Lower leg skin (tissue), 4 donors: ENCODE measurements around the gene SESN1. TPM values are rescaled to one million over a fixed set of nuclear protein-coding genes. Genes with fewer than 3 reads are reported as not detected.
"Not testable (repeated sequence)": the region's sequence is repeated elsewhere in the genome, so short reads cannot be mapped to it uniquely, and the experiment has no call there.

Experiments used
- DNase-seq, 2 donors: peaks; one replicate each; pipeline ENCODE4 v3.0.0-alpha.2; 2019; ENCODE audit warnings: low spot score in 2 of 2
- H3K4me3 ChIP-seq: fragments of 200-600 bp; sonication (generic); 2 replicates; pipeline ENCODE4 v1.5.1; 2017; ENCODE audit warnings: mild to moderate bottlenecking, low read depth; ENCODE audit not compliant: poor library complexity, severe bottlenecking
- POLR2A ChIP-seq, 2 donors: fragments of 450-650 bp; IDR thresholded peaks; one replicate each; pipeline ENCODE4 v1.6.1; 2016 to 2017; ENCODE audit warnings: antibody characterized with exemption in 2 of 2, mild to moderate bottlenecking in 1 of 2, moderate library complexity in 1 of 2
- WGBS, 2 donors: methylation state at CpG; one replicate each; pipeline ENCODE4 v1.1.5; 2018; 5-methylcytosine and 5-hydroxymethylcytosine counted together
- intact Hi-C: fragments of 100-400 bp; cut with DNase I; formaldehyde crosslinking; loops from one replicate; pipeline ENCODE4 v1.15.0; 2023; ENCODE audit warnings: low total_unique reads
- total RNA-seq, 4 donors: library from RNA; depleted of rRNA; stranded (reverse); fragments of >200 nt; gene quantifications; one replicate each; pipeline ENCODE4 v1.1.0, GENCODE V29; 2016
- TF ChIP-seq, protein P1 (sequence below), 3 donors: fragments of 450-650 bp; IDR thresholded peaks; one replicate each; pipeline ENCODE4 v1.5.1; 2016; ENCODE audit warnings: antibody characterized with exemption in 3 of 3, mild to moderate bottlenecking in 3 of 3, moderate library complexity in 2 of 3

SESN1 gene
- 100 to 1,000 TPM in 3 of 4 donors, 10 to 100 TPM in 1; 47.9 to 165 (median 110) TPM for total RNA-seq

GRCh38 chr6:109094416-109095035 lies at the start of gene SESN1:
Gene SESN1 (minus strand): TSS chr6:109094846. CDS start chr6:109094073, 773 bp downstream.
- WGBS, 2 donors, result 0 to 1% methylated on average over 26 to 46 of the region's 62 CpGs
- intact Hi-C loops, result no loop called here
- TF ChIP-seq POLR2A (IDR thresholded peaks at IDR 0.05), result no peak
- DNase-seq, result peak; percentile 91 to 98
- H3K4me3 ChIP-seq, result peak within 1 kb of the TSS; percentile 76

DNA sequence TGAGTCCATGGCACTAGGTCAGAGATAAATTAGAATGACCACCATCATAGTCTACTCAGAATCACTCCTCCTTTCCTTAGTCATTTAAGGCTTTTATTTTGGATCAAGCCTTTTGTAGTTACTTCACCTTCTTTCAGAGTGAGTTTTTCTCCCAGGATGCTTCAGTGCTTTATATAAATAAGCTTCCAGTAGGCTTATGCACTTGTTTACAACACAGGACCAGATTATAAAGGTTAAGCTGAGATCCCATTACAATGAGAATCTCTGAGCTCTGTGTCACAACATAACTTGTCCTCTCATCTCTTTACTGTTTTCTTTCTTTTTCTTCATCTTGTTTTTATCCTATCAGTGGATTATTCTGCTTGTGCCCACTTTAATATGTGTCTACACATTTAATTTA lies 48.5 kb upstream of the SESN1 start:
- intact Hi-C loops, result no loop called here
- no peak overlapping the region for H3K4me3 ChIP-seq
- no peak for DNase-seq
- TF ChIP-seq, protein P1, sequence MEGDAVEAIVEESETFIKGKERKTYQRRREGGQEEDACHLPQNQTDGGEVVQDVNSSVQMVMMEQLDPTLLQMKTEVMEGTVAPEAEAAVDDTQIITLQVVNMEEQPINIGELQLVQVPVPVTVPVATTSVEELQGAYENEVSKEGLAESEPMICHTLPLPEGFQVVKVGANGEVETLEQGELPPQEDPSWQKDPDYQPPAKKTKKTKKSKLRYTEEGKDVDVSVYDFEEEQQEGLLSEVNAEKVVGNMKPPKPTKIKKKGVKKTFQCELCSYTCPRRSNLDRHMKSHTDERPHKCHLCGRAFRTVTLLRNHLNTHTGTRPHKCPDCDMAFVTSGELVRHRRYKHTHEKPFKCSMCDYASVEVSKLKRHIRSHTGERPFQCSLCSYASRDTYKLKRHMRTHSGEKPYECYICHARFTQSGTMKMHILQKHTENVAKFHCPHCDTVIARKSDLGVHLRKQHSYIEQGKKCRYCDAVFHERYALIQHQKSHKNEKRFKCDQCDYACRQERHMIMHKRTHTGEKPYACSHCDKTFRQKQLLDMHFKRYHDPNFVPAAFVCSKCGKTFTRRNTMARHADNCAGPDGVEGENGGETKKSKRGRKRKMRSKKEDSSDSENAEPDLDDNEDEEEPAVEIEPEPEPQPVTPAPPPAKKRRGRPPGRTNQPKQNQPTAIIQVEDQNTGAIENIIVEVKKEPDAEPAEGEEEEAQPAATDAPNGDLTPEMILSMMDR (IDR thresholded peaks at IDR 0.05), result no peak
- TF ChIP-seq POLR2A (IDR thresholded peaks at IDR 0.05), result no peak

- intact Hi-C loops, H3K4me3 ChIP-seq, DNase-seq: not testable (repeated sequence)
These were observed 47.4 kb upstream of the SESN1 start for GRCh38 chr6:109142067-109142466.

- DNase-seq, result no peak
- intact Hi-C loops, result no loop called here
- no peak overlapping the region for H3K4me3 ChIP-seq
- WGBS, 2 donors, result 88 to 90% methylated on average over 6 of the region's 6 CpGs
- no peak for TF ChIP-seq POLR2A (IDR thresholded peaks at IDR 0.05)
- TF ChIP-seq, protein P1 (IDR thresholded peaks at IDR 0.05), result no peak
These were observed 44.5 kb upstream of the SESN1 start for GRCh38 chr6:109139109-109139508.

DNA sequence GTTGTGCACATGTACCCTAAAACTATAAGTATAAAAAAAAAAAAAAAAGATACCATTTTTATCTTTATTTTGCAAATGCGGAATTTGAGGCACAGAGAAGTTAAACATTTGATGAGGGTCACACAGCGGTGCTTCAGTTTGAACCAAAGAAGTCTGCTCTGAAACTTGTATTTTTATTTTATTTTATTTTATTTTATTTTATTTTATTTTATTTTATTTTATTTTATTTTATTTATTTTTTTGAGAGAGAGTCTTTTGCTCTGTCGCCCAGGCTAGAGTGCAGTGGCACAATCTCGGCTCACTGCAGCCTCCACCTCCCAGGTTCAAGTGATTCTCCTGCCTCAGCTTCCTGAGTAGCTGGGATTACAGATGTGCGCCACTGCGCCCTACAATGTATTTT lies 41.9 kb upstream of the SESN1 start:
- DNase-seq, intact Hi-C loops, H3K4me3 ChIP-seq: not testable (repeated sequence)
- WGBS, 2 donors, result 94 to 98% methylated on average over 6 of the region's 6 CpGs

DNA sequence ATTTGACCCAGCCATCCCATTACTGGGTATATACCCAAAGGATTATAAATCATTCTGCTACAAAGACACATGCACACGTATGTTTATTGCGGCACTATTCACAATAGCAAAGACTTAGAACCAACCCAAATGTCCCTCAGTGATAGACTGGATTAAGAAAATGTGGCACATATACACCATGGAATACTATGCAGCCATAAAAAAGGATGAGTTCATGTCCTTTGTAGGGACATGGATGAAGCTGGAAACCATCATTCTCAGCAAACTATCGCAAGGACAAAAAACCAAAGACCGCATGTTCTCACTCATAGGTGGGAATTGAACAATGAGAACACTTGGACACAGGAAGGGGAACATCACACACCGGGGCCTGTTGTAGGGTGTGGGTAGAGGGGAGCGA lies 41.4 kb upstream of the SESN1 start:
- 98 to 99% methylated on average over 6 of the region's 6 CpGs for WGBS, 2 donors
- intact Hi-C loops, H3K4me3 ChIP-seq, DNase-seq: not testable (repeated sequence)

- DNase-seq, intact Hi-C loops: not testable (repeated sequence)
These were observed 41.0 kb upstream of the SESN1 start for GRCh38 chr6:109135600-109135999.

DNA sequence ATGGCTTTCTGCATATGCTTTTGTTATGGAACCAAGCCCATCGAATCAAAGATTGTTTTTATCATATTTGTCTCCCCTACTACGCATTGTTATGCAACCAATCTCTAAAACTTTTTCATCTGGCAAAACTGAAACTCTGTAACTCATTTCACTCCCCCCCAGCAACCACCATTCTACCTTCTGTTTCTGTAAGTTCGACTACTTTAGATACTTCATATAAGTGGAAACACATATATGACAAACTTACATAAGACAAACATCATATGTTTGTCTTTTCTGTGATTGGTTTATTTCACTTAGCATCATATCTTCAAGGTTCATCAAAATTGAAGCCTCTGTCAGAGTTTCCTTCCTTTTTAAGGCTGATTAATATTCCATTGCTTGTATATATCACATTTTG lies 35.4 kb upstream of the SESN1 start:
- no peak for DNase-seq
- TF ChIP-seq, protein P1 (IDR thresholded peaks at IDR 0.05), result no peak
- no peak for TF ChIP-seq POLR2A (IDR thresholded peaks at IDR 0.05)
- 93% methylated on average over 3 of the region's 3 CpGs for WGBS, 2 donors
- H3K4me3 ChIP-seq, result no peak overlapping the region
- intact Hi-C loops, result no loop called here

More at GRCh38 chr6:109135600-109135999, 41.0 kb upstream of the SESN1 start:
- H3K4me3 ChIP-seq, result not testable (repeated sequence)
- 96 to 100% methylated on average over 1 of the region's 1 CpG for WGBS, 2 donors
